Myocyte (in vitro differentiated cells): ENCODE results near the gene RNF112. TPM values are rescaled to one million over a fixed set of nuclear protein-coding genes. Genes with fewer than 3 reads are reported as not detected.
A peak's percentile ranks its signal among the peaks of the same experiment; 100 is the strongest.
"Not testable (repeated sequence)": the region's sequence is repeated elsewhere in the genome, so short reads cannot be mapped to it uniquely, and the experiment has no call there.

Experiments used
- DNase-seq: peaks from one replicate; pipeline ENCODE4 v3.0.0-alpha.2; 2012; ENCODE audit warnings: low read depth
- total RNA-seq: library from RNA; depleted of rRNA; stranded (reverse); fragments of >200 nt; gene quantifications from 2 replicates; pipeline ENCODE4 v1.2.3, GENCODE V29; 2014

Gene RNF112
- total RNA-seq, 1 donor from 2014 or later, result 0.05 TPM

DNA sequence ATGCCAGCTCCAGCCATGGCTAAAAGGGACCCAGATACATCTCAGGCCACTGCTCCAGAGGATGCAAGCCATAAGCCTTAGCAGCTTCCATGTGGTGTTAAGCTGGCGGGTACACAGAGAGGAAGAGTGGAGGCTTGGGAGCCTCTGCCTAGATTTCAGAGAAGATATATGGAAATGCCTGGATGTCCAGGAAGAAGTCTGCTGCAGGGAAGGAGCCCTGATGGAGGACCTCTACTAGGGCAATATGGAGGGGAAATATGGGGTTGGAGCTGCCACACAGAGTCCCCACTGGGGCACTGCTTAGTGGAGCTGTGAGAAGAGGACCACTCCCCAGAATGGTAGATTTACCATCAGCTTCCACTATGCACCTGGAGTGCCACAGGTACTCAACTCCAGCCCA lies 32.1 kb downstream of the RNF112 start:
- no peak for DNase-seq

DNA sequence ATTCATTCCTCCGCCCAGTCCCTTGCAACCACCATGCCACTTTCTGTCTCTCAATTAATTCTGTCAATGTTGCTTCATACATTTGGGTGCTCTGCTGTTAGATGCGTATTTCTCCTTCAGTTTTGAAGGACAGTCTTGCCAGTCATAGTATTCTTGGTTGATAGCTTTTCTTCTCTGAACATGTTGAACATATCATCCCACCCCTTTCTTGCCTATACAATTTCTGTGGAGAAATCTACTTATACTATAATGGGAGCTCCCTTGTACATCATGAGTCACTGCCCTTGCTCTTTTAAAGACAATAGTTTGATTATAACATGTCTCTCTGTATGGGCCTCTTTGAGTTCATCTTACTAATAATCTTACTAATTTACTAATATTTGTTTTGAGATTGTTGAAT lies 34.1 kb downstream of the RNF112 start:
- DNase-seq, result no peak

DNA sequence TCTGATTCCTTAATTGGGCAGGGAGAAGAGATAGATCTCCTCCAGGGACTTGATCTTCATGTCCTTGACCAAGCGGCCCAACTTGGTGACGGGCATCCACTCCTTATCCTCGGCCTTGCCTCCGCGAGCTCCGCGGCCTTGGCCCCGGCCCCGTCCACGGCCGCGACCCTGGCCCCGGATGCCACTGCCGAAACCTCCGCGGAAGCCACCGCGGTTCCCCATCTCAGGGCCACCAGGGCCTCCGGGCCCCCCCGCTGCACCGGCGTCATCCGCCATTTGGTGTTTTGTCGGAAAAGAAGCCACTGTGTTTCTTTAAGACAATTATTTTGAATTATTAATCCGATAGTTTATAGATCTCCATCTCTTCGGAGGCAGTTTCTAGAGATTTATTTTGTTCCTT lies 35.5 kb downstream of the RNF112 start:
- DNase-seq, result not testable (repeated sequence)

DNA sequence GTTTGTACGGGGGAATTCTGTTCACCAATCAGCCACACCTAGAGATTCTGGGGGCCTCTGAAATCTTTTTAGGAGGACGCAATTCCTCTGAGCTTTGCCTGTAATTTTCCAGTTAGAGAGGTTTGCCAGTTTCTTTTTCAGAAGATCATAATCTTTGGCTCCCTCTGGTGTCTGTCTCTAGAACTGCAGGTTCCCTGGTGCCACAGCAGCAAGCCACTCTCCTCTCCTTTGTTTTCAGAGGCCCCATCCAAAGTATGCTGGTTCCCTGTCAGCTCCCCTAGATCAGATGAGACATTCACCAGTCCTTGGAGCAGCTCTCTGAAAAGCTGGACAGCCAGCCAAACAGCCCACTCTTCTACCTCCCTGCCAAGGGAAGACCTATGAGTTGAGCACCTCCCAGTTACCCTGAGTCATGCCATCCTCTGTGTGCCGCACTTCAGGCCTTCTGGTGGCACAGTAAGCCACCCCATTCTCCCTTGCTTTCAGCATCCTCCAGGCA lies 36.1 kb downstream of the RNF112 start:
- DNase-seq, result peak; percentile 86

DNA sequence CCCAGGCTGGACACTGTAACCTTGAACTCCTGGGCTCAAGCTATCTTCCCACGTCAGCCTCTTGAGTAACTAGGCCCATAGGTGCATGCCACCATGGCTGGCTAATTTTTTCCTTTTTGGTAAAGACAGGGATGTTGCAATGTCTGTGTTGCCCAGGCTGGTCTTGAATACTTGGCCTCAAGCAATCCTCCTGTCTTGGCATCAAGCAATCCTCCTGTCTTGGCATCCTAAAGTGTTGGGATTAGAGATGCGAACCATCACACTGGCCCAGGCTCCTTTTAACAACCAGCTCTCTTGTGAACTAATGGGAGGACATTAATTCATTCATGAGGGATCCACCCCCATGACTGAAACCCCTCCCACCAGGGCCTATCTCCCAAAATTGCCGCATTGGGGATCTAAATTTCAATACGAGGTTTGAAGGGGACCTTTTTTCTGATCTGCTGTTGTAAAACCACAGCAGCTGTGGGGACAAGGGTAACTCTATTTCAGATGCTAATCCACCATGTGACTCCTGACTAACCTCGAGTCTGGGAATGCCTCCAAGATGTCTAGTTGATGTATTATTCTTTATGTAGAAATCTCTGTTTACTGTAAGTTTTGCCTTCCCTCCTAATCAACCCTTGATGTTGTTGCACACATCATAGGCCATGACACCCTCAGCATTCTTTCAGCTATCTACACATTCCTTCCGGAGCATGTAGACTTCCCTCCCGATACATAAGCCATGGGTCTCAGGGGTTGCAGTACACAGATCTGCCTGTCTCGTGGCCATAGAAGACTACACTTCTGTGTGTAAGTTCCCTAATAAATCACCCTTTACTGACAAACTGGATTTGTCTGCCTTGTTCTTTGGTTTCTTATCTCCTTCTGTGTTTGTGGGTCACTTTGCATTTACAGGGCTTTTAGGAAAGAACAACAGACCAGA lies 37.6 kb downstream of the RNF112 start:
- DNase-seq, result peak; percentile 92

DNA sequence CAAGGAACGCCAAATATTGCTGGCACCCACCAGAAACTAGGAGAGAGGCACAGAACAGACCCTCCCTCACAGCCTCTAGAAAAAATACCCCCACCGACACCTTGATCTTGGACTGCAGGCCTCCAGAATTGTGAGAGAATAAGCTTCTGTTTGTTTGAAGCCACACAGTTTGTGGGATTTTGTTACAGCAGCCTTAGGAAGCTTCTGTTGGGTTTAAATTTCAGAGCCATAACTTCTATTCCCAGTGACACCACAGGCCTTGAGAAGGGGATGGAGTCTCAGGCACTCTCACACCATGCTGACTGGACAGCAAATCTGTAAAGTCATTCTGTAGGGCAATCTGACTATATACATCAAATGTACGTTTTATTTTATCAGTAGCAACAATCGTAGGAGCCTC lies 38.6 kb downstream of the RNF112 start:
- peak; percentile 12 for DNase-seq

DNA sequence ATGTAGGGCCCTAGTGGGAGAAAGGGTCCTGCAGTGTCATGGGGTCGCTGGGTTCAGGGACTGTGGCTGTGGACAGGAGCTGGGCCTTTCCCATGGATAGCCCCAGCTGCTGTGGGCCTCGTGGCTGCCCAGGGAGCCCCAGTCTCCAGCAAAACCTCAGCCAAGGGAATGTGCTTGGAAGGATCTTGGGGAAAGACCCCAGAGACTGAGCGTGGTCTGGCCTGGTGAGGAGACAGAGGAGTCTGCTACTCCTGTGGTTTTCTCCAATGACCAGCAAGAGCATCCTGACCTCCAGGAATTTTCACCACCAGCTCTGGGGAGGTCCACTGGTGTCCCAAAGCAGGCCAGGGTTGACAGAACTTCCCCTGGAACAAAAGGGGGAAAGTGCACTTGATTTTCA lies 42.3 kb downstream of the RNF112 start:
- DNase-seq, result peak; percentile 59

DNA sequence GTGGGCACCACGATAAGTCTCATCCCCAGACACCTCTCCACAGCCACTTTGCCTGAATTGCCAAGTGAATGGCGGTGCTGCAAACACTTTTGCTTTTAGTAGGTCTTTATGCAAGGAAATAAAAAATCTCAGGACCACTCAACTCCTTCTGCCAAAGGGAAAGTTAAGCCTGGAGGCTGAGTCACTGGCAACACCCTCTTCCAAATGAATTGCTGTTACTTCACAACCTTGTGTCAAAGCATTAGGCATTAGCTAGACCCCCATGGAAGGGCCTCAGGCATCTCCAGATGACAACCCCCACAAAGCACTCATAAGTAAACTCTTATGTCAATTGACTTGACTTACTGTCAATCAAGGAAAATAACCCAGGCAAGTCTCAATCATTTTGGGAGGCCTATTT lies 43.0 kb downstream of the RNF112 start:
- DNase-seq, result no peak

DNA sequence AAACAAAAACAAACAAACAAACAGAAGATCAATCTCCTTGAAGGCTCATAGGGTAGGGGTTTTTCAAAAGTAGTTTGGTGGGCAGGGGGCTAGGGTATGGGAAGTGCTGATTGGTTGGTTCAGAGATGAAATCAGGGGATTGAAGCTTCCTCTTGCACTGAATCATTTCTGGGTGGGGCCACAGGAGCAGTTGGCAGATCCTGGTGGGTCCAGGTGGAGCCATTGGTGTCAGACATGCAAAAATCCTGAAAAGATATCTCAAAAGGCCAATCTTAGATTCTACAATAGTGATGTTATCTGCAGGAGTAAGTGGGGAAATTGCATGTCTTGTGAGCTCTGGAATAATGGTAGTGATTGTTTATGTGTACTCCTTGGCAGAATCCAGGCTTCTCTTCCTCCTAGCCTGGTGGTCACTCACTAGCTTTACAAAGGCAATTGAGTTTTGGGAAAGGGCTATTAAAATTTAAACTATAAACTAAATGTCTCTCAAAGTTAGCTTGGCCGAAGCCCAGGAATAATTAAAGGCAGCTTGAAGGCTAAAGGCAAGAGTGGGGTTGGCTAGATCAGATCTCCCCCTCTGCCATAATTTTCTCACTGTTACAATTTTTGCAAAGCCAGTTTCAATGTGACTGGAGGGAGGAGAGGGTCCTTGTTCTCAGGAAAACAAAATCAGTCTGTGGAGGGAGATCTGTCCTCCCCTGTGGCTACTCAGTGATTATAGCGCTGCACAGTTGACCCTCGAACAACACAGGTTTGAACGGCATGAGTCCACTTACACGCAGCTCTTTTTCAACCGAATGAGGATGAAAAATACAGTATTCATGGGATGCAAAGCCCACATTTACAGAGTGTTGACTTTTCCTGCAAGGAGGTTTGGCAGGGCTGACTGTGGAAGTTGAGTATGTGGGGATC lies 45.2 kb downstream of the RNF112 start:
- DNase-seq, result no peak

DNA sequence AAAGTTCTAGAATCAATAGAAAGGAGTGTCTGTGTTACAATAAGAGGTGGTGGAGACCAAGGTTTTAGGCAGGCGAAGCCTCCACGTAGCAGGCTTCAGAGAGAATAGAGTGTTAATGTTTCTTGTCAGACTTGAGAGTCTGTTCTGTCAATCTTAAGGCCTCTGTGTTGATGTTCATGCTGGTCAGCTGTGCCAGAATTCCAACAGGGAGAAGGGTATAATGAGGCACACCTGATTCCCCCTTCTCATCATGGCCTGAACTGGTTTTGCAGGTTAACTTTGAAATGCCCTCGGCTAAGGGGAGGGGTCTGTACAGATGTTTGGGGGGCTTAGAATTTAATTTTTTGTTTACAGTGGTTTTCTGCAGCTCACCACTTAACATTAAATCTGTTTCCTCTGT lies 46.0 kb downstream of the RNF112 start:
- no peak for DNase-seq

DNA sequence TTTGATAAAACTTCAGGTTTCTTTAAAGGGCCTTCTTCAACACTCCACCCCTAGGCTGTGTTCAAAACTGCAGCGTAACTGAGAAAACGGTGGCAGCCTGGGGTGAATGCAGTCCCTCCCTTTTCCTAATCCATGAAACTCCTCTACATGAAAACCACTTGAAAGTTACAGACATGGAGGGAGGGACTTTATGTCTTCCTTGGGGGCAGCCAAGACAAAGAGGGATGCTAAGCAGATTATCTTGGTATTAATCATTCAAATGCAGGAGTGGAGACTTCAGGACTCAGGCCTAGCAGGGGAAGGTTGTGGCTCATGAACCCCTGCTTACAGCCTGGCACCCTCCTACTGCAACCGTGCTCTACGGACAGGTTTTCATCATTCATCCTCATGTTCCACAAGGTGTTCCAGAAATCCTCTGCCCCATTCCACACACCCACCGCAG lies 46.8 kb downstream of the RNF112 start:
- DNase-seq, result no peak

DNA sequence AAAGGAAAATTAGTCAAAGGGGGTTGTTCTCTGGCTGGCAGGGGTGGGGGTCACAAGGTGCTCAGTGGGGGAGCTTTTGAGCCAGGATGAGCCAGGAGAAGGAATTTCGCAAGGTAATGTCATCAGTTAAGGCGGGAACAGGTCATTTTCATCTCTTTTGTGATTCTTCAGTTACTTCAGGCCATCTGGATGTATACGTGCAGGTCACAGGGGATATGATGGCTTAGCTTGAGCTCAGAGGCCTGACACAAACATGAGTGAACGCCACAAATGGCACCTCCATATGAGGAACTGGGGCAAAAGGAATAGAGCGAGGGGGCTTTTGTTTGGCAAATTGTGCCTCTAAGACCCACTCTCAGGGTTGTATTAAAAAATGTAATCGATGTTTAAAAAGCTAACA lies 47.4 kb downstream of the RNF112 start:
- DNase-seq, result not testable (repeated sequence)

DNA sequence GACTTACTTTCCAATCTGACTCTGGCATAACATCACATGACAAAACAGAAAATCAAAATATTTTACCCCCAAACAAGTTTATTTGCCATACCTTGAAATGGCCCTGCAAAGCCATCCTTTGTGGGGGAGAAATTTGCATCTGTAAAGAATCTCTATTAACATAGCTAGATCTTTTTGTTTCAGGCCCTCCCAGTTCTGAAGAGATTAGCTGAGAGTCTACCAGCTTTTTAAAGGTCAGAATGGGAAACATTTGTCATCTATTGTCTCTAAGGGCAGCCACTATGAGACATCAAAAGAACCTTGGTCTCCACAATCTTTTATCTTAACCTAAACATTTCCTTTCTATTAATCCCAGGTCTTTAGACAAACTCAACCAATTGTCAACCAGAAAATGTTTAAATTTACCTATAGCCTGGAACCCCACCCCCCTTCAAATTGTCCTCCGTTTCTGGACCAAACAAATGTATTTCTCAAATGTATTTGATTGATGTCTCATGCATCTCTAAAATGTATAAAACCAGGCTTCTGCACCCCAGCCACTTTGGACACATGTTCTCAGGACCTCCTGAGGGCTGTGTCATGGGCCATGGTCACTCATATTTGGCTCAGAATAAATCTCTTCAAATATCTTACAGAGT lies 48.1 kb downstream of the RNF112 start:
- DNase-seq, result not testable (repeated sequence)

DNA sequence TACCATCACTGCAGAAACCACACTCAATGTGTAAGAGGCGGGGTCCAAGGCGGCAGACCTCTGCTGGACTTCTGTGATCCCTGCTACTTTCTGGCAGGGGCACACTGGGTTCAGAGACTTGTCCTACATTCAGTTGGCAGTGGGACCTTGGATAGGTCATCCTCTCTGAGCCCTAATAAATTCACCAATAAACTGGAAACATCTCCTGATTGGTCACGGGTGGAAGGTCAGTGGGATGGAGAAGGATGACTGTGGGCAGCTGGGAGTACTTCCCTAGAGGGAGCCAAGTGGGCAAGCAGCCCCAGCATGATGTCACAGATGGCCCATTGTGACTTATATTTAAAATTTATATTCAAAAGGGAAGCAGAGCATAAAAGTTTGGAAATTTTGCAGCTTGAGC lies 49.7 kb downstream of the RNF112 start:
- peak; percentile 14 for DNase-seq

DNA sequence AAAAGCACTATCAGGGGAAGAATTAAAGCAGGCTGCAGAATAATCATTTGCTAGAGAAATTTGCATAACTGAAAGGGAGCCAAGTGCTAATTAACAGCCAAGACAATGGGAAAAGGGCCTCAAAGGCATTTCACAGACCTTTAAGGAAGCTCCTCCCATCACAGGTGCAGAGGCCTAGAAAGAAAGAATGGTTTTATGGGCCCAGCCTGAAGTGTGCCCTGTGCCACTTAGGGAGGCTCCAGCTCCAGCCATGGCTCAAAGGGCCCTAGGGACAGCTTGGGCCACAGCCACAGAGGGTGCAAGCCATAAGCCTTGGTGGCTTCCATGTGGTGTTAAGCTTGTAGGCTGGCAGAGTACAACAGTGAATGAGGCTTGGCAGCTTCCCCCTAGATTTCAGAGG lies 50.1 kb downstream of the RNF112 start:
- DNase-seq, result no peak

DNA sequence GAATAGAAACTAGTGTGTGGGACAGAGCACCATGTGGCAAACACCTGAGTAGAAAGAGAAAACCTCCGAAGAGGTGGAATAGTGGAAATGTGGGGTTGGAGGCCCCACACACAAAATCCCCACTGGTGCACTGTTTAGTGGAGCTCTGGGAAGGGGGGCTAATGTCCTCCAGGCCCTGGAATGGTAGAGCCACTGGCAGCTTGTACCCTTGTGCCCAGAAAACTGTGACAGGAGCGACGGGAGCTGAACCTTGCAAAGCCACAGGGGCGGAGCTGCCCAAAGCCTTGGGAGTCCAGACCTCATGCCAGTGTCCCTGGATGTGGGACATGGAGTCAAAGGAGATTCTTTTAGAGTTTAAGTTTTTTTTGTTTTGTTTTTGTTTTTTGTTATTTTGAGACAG lies 50.6 kb downstream of the RNF112 start:
- DNase-seq, result no peak

DNA sequence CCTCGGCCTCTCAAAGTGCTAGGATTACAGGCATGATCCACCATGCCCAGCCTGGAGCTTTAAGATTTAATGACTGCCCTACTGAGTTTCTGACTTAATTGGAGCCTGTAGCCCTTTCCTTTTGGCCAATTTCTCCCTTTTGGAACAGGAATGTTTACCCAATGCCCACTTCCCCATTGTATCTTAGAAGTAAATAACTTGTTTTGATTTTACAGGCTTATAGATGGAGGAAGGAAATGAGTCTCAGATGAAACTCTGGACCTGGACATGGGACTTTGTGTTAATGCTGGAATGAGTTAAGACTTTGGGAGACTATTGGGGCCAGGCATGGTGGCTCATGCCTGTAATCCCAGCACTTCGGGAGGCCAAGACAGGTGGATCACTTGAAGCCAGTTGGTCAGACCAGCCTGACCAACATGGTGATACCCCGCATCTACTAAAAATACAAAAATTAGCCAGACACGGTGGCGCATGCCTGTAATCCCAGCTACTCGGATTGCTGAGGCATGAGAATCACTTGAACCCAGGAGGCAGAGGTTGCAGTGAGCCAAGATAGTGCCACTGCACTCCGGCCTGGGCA lies 51.5 kb downstream of the RNF112 start:
- DNase-seq, result not testable (repeated sequence)

DNA sequence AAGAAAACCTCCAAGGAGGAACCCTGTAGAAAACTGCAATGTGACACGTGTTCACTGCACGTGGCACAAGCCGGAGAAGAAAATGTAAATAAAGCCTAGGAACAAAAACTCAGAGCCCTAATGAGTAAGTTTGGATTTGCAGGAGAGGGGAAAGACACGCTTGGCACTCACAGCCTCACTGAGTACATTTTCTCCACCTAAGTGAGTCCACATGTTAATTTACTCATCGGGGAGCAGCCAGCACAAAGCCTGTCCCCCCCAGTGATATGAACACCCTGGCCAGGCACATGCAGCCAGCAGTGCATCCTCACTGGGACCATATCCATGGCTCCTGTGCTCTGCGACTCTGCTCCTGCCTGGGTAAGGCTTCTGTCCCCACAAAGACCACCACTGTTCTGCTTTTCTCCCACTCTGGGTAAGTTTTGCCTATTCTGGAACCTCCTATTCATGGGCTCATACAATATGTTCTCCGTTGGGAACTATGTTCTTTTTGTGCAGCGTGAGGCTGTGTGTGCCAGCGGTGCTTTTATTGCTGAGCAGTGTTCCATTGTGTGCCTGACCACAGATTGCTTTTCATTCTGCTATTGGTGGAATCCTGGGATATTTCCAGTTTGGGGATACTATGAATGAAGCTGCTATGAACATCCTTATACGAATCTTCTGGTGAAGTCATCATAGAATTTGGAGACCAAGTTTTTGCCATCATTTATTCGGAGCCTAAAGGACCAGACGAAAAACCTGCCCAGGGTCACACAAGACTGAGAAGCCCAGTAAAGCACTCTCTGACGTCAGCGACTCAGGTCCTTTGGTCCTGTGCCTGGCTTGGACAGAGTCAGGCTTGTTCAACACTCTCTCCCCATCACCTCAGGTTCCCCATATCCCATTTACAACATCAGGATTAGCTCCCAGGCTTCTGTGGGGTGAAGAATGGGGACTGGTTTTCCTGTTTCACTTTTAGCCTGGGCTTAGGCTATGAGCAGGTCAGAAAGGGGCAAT lies 53.3 kb downstream of the RNF112 start:
- DNase-seq, result no peak
